ENCODE measurements around the gene FHAD1. TPM values are rescaled to one million over a fixed set of nuclear protein-coding genes. Genes with fewer than 3 reads are reported as not detected.
A peak's percentile ranks its signal among the peaks of the same experiment; 100 is the strongest.

FHAD1 gene
- total and polyA plus RNA-seq, 9 of the 15 experiments (the other 6 are each of a cell fraction or from before 2014, with no cell fraction given), result 0.32 to 2.1 (median 1.5) TPM; not detected in 1

- TF ChIP-seq ZBTB11 (CRISPR knock-in tag; IDR thresholded peaks at IDR 0.05) (peak in 1 of 3 experiments; percentile 78; a peak in 2 of 6 replicates), ZNF75A (CRISPR knock-in tag; IDR thresholded peaks at IDR 0.05) (peak; percentile 86), CXXC5 (CRISPR knock-in tag; IDR thresholded peaks at IDR 0.05) (peak; percentile 60), ZNF12 (CRISPR knock-in tag; IDR thresholded peaks at IDR 0.05) (0 out of 2 replicates have a peak, but pooled peaks have one; percentile 56), ZNF639 (CRISPR knock-in tag; conservative IDR thresholded peaks at IDR 0.05 in 1 of 2, IDR thresholded peaks at IDR 0.05 in 1 of 2) (peak in 1 of 2 experiments; percentile 70; a peak in 1 of 4 replicates), REST (IDR thresholded peaks at IDR 0.05; ENCODE audit: borderline replicate concordance) (no peak; the same call in 1 of the 2 replicates), REST (CRISPR knock-in tag; IDR thresholded peaks at IDR 0.05; ENCODE audit: low read depth) (peak; percentile 58; the same call in 1 of the 2 replicates), NRF1 (conservative IDR thresholded peaks at IDR 0.05 in 1 of 2, IDR thresholded peaks at IDR 0.05 in 1 of 2) (peak; percentile 53 to 57), RBBP5 (IDR thresholded peaks at IDR 0.05; ENCODE audit: borderline replicate concordance, insufficient read depth, low read length, poor library complexity, severe bottlenecking) (peak; percentile 55), POU5F1 (IDR thresholded peaks at IDR 0.05; ENCODE audit: borderline replicate concordance, low read depth, low read length, partially characterized antibody) (no peak), ELF1 (tag; IDR thresholded peaks at IDR 0.05) (peak; percentile 40; the same call in 1 of the 2 replicates)
These were observed 98.8 kb downstream of the FHAD1 start (continued) for GRCh38 chr1:15345705-15346345.

Measured in K562 (cell line).